Osteocyte (in vitro differentiated cells): ENCODE data around the gene THRA. TPM values are rescaled to one million over a fixed set of nuclear protein-coding genes. Genes with fewer than 3 reads are reported as not detected.

ENCODE experiments used
- DNase-seq: peaks from one replicate; pipeline ENCODE4 v3.0.0; 2021; ENCODE audit warnings: mixed read lengths; ENCODE audit not compliant: unreplicated experiment; ENCODE audit errors: extremely low spot score
- H3K27ac Mint-ChIP-seq: one replicate; pipeline ENCODE4 v1.8.0; 2021; ENCODE audit warnings: mild to moderate bottlenecking, mixed read lengths; ENCODE audit not compliant: unreplicated experiment
- H3K27me3 Mint-ChIP-seq: one replicate; pipeline ENCODE4 v1.8.0; 2021; ENCODE audit warnings: mixed read lengths; ENCODE audit not compliant: unreplicated experiment
- H3K36me3 Mint-ChIP-seq: one replicate; pipeline ENCODE4 v1.8.0; 2021; ENCODE audit warnings: mixed read lengths; ENCODE audit not compliant: unreplicated experiment
- H3K4me1 Mint-ChIP-seq: one replicate; pipeline ENCODE4 v1.8.0; 2021; ENCODE audit warnings: mixed read lengths; ENCODE audit not compliant: unreplicated experiment
- H3K4me3 Mint-ChIP-seq: one replicate; pipeline ENCODE4 v1.8.0; 2021; ENCODE audit warnings: mild to moderate bottlenecking, moderate library complexity, mixed read lengths; ENCODE audit not compliant: unreplicated experiment
- H3K9me3 Mint-ChIP-seq: one replicate; pipeline ENCODE4 v1.8.0; 2021; ENCODE audit warnings: mixed read lengths; ENCODE audit not compliant: unreplicated experiment
- CTCF ChIP-seq: fragments of 200-600 bp; sonication (generic); IDR thresholded peaks from 2 replicates; pipeline ENCODE4 v1.5.0; 2021; ENCODE audit warnings: antibody characterized with exemption, mild to moderate bottlenecking, moderate library complexity
- total RNA-seq: library from RNA; stranded (reverse); gene quantifications from 2 replicates; pipeline ENCODE4 v1.2.1, GENCODE V29; 2021

The THRA gene
- total RNA-seq, 1 donor from 2014 or later = 44.6 TPM

GRCh38 chr17:40095944-40096791, 33.4 kb downstream of the THRA start:
- H3K9me3 Mint-ChIP-seq = no peaks in the 10 kb centered on the region
- DNase-seq = no peak
- peaks cover 34% of the 10 kb centered on the region for H3K4me1 Mint-ChIP-seq
- no peak overlapping the region for H3K4me3 Mint-ChIP-seq
- peaks cover 18% of the 10 kb centered on the region for H3K36me3 Mint-ChIP-seq
- TF ChIP-seq CTCF = no peak
- peak overlapping the region; percentile 0 for H3K27ac Mint-ChIP-seq
- no peaks in the 10 kb centered on the region for H3K27me3 Mint-ChIP-seq

DNA sequence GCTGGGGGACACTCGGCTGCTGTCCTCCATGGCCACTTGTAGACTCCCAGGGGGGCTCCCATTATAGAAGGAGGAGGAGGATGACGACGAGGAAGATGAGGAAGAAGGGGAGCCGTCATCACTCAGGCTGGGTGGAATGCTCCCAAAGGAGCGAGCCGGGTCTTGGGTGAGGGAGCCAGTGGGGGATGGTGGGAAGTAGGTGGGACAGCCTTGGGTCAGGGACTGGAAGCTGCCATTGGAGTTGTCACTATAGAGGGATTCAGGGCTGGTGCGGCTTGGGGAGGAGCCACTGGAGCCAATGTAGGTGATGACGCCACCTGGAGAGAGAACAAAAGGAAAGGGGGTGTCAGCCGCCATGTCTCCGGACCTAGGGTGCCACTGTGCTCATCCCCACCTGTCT, 34.3 kb downstream of the THRA start:
- peaks cover 18% of the 10 kb centered on the region for H3K36me3 Mint-ChIP-seq
- peaks cover 42% of the 10 kb centered on the region for H3K4me1 Mint-ChIP-seq
- peak overlapping the region; percentile 4 for H3K4me3 Mint-ChIP-seq
- no peak for DNase-seq
- TF ChIP-seq CTCF = no peak
- no peaks in the 10 kb centered on the region for H3K27me3 Mint-ChIP-seq
- H3K27ac Mint-ChIP-seq = peak overlapping the region; percentile 31
- no peaks in the 10 kb centered on the region for H3K9me3 Mint-ChIP-seq

- DNase-seq = no peak
- Mint-ChIP-seq H3K27me3 (no peaks in the 10 kb centered on the region), H3K36me3 (peaks cover 18% of the 10 kb centered on the region), H3K4me1 (peaks cover 45% of the 10 kb centered on the region), H3K9me3 (no peaks in the 10 kb centered on the region), H3K27ac (peak overlapping the region; percentile 97), H3K4me3 (peak overlapping the region; percentile 89)
- TF ChIP-seq CTCF = no peak
Observed at GRCh38 chr17:40097931-40098845, 35.4 kb downstream of the THRA start.

- Mint-ChIP-seq H3K4me1 (peaks cover 49% of the 10 kb centered on the region), H3K36me3 (peaks cover 12% of the 10 kb centered on the region), H3K9me3 (no peaks in the 10 kb centered on the region), H3K27ac (peak overlapping the region; percentile 97), H3K4me3 (peak overlapping the region; percentile 89), H3K27me3 (no peaks in the 10 kb centered on the region)
- no peak for TF ChIP-seq CTCF
- peak; percentile 96 for DNase-seq
Observed at GRCh38 chr17:40098846-40099618, 36.3 kb downstream of the THRA start.
